Fibroblast of lung (primary cell): ENCODE measurements around the gene NOP14. TPM values are rescaled to one million over a fixed set of nuclear protein-coding genes. Genes with fewer than 3 reads are reported as not detected.

ENCODE experiments used
- DNase-seq, 2 donors: peaks; one replicate each; pipeline versions ENCODE4 v3.0.0 to v3.0.0-alpha.2; 2010; ENCODE audit warnings: low read depth in 2 of 2
- H2AFZ ChIP-seq: 2 replicates; pipeline ENCODE4 v1.5.1; 2012; ENCODE audit warnings: low read length, control low read depth, inconsistent platforms
- H3K27ac ChIP-seq: 2 replicates; pipeline ENCODE4 v1.5.1; 2011; ENCODE audit warnings: low read length, control low read depth; ENCODE audit not compliant: insufficient read depth
- H3K27me3 ChIP-seq: 2 replicates; pipeline ENCODE4 v1.5.1; 2011; ENCODE audit warnings: mild to moderate bottlenecking, low read length; ENCODE audit not compliant: control insufficient read depth, insufficient read depth
- H3K36me3 ChIP-seq: 2 replicates; pipeline ENCODE4 v1.5.1; 2011; ENCODE audit warnings: low read length; ENCODE audit not compliant: control insufficient read depth, insufficient read depth
- H3K4me1 ChIP-seq: 2 replicates; pipeline ENCODE4 v1.5.1; 2011; ENCODE audit warnings: low read length; ENCODE audit not compliant: control insufficient read depth, insufficient read depth; ENCODE audit errors: extremely low read depth
- H3K4me2 ChIP-seq: 2 replicates; pipeline ENCODE4 v1.5.1; 2011; ENCODE audit warnings: low read length, control low read depth; ENCODE audit not compliant: insufficient read depth; ENCODE audit errors: extremely low read depth
- H3K4me3 ChIP-seq, 4 experiments: fragments of 200-600 bp in 1 of 4; sonication (generic) in 1 of 4; replicated peaks in 1 of 4; 2 replicates each; pipeline ENCODE4 v1.5.1; 2011 to 2016; ENCODE audit warnings: low read length in 4 of 4, low read depth in 3 of 4, mild to moderate bottlenecking in 3 of 4, control low read depth in 2 of 4, inconsistent platforms in 1 of 4, mixed read lengths in 1 of 4; ENCODE audit not compliant: insufficient read depth in 1 of 4; ENCODE audit errors: control extremely low read depth in 1 of 4
- H3K79me2 ChIP-seq: 2 replicates; pipeline ENCODE4 v1.5.1; 2012; ENCODE audit warnings: mild to moderate bottlenecking, low read length, inconsistent platforms; ENCODE audit not compliant: control insufficient read depth, insufficient read depth
- H3K9ac ChIP-seq: 2 replicates; pipeline ENCODE4 v1.5.1; 2011; ENCODE audit warnings: mild to moderate bottlenecking, low read length, control low read depth; ENCODE audit not compliant: insufficient read depth
- H3K9me3 ChIP-seq: 2 replicates; pipeline ENCODE4 v1.5.1; 2012; ENCODE audit warnings: low read depth, low read length; ENCODE audit not compliant: control insufficient read depth, insufficient read depth
- H4K20me1 ChIP-seq: 2 replicates; pipeline ENCODE4 v1.5.1; 2011; ENCODE audit warnings: low read length; ENCODE audit not compliant: control insufficient read depth, insufficient read depth; ENCODE audit errors: extremely low read depth
- EZH2 ChIP-seq: IDR thresholded peaks from 2 replicates; pipeline ENCODE4 v1.5.1; 2012; ENCODE audit warnings: low read length, control low read depth, mild to moderate bottlenecking; ENCODE audit errors: missing control alignments
- polyA plus RNA-seq, 2 donors: library from polyadenylated mRNA; depleted of rRNA in 1 of 2; stranded (reverse) in 1 of 2; unstranded in 1 of 2; fragments of >200 nt; gene quantifications; 2 replicates each; pipeline ENCODE4 v1.2.1, GENCODE V29; 2011 to 2012; ENCODE audit warnings: missing spikeins in 1 of 2
- total RNA-seq: library from RNA; depleted of rRNA; stranded (reverse); fragments of >200 nt; gene quantifications from 2 replicates; pipeline ENCODE4 v1.2.1, GENCODE V29; 2014
- TF ChIP-seq, protein P1 (sequence below), 2 donors: IDR thresholded peaks in 1 of 2; conservative IDR thresholded peaks in 1 of 2; 1 replicate in 1 of 2; 2 replicates in 1 of 2; pipeline ENCODE4 v1.5.1; 2011 to 2012; ENCODE audit warnings: low read length in 2 of 2, control low read depth in 1 of 2, inconsistent platforms in 1 of 2, low read depth in 1 of 2, mild to moderate bottlenecking in 1 of 2

Gene NOP14
- total and polyA plus RNA-seq, 2 donors (not counting 1 experiment from before 2014, with no cell fraction given), result 13.1 to 16.7 TPM

DNA sequence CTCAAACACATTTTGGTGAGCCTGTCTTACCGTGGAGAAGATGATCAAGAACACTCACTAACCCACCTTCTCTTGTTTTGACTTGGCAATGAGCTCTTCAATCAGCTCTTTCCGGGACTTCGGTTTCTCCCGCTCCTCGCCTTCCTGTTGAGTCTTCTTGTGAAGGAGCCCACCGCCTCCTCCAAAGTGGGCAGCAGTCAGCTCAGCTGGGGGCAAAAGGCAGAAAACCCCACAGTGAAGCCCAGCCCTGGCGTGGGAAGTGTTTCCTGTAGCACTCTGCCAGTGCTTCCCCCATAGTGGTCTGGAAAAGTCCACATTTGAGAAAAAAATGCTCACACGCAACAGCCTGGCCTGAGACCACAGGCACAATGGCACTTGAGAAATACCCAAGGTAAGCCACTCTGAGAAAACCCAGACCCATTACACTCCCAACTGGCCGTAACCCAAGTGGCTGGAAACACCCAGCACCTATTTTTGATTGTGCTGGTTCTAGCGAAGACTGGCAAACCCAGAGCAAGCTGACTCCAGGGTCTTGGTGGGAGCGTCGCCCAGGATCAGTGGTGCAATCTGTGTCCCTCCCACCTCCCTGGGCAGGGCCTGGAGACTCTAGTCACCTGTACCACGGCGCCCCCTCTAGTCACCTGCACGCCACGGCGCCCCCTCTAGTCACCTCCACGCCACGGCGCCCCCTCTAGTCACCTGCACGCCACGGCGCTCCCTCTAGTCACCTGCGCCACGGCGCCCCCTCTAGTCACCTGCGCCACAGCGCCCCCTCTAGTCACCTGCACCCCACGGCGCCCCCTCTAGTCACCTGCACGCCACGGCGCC is 8.6 kb downstream of the NOP14 start:
- no peaks in the 10 kb centered on the region for H4K20me1 ChIP-seq
- peaks cover 28% of the 10 kb centered on the region for H3K36me3 ChIP-seq
- DNase-seq, result no peak

DNA sequence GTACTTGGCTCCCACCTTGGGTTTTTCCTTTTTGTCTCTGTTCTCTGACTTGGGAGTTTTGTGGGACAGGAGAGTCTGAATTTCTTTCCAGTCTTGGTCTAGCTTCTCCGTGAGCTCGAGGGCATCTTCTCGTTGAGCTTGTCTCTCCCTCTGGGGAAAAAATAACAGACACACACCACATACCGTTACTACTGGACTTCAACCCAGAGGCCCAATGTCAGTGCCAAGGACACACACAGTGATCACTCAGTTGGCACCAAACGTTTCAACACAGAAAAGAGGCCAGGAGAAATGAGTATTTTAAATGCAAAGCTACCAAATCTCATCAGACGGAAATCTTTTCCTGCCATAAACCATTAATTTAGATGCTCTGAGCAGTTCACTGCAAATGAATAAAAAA is 9.7 kb downstream of the NOP14 start:
- peaks cover 17% of the 10 kb centered on the region for H3K79me2 ChIP-seq
- no peak overlapping the region for H3K9ac ChIP-seq
- H3K27me3 ChIP-seq, result no peaks in the 10 kb centered on the region
- no peak overlapping the region for H3K27ac ChIP-seq
- no peaks in the 10 kb centered on the region for H3K9me3 ChIP-seq
- TF ChIP-seq, protein P1, sequence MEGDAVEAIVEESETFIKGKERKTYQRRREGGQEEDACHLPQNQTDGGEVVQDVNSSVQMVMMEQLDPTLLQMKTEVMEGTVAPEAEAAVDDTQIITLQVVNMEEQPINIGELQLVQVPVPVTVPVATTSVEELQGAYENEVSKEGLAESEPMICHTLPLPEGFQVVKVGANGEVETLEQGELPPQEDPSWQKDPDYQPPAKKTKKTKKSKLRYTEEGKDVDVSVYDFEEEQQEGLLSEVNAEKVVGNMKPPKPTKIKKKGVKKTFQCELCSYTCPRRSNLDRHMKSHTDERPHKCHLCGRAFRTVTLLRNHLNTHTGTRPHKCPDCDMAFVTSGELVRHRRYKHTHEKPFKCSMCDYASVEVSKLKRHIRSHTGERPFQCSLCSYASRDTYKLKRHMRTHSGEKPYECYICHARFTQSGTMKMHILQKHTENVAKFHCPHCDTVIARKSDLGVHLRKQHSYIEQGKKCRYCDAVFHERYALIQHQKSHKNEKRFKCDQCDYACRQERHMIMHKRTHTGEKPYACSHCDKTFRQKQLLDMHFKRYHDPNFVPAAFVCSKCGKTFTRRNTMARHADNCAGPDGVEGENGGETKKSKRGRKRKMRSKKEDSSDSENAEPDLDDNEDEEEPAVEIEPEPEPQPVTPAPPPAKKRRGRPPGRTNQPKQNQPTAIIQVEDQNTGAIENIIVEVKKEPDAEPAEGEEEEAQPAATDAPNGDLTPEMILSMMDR (conservative IDR thresholded peaks at IDR 0.05 in 1 of 2, IDR thresholded peaks at IDR 0.05 in 1 of 2; ENCODE audit: low read depth in 1 of 2, low read length in 2 of 2), result no peak
- TF ChIP-seq EZH2, result no peak
- H3K36me3 ChIP-seq, result peaks cover 29% of the 10 kb centered on the region
- no peaks in the 10 kb centered on the region for H3K4me1 ChIP-seq
- no peak for DNase-seq
- H4K20me1 ChIP-seq, result no peaks in the 10 kb centered on the region
- H3K4me3 ChIP-seq, result no peak overlapping the region
- H3K4me2 ChIP-seq, result no peak overlapping the region
- no peak overlapping the region for H2AFZ ChIP-seq

More for the DNA sequence above, 8.6 kb downstream of the NOP14 start:
- no peak overlapping the region for H3K4me3 ChIP-seq
- no peak overlapping the region for H3K4me2 ChIP-seq
- no peak overlapping the region for H3K27ac ChIP-seq
- H2AFZ ChIP-seq, result no peak overlapping the region
- TF ChIP-seq, protein P1 (conservative IDR thresholded peaks at IDR 0.05 in 1 of 2, IDR thresholded peaks at IDR 0.05 in 1 of 2; ENCODE audit: low read depth in 1 of 2, low read length in 2 of 2), result no peak
- no peak for TF ChIP-seq EZH2
- H3K4me1 ChIP-seq, result no peaks in the 10 kb centered on the region
- H3K9ac ChIP-seq, result no peak overlapping the region
- no peaks in the 10 kb centered on the region for H3K27me3 ChIP-seq
- peaks cover 25% of the 10 kb centered on the region for H3K79me2 ChIP-seq
- no peaks in the 10 kb centered on the region for H3K9me3 ChIP-seq

DNA sequence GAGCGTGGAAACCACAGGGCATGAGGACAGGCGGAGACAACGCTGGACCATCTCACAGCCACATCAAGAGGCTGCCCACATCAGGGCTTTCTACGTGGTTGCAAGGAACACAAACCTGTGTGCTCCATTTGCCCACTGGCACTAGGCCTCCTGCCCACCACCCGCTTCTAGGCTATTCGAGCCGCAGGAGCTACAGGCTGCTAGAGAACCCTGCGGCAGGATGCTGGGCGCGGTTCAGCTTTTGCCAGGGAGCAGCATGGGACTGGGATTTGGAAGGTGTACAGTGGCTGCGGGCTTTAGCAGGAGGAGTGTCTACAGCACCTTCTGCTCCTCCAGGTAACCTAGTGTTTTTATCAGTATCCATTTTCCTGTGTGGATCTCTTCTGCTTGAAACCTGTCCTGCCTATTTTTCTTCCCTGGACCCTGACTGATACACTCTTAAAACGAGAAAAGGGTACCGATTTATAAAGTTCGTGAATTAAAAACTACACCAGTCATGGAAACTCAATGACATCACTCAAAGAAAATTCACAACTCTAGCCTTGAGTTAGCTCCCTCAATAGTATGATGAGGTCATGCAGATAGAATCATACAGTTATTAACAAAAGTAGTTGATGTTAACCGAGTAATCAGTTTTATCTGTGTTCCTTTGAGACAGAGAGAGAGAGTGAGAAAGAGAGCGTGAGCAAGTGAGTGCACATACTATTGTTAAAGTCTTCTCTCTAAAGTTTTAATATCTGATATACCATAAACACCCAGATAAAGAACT is 12.8 kb downstream of the NOP14 start:
- Histone ChIP-seq H3K27ac (peak overlapping the region; percentile 20), H3K36me3 (peaks cover 30% of the 10 kb centered on the region), H3K27me3 (no peaks in the 10 kb centered on the region), H3K4me3 (no peak overlapping the region), H3K4me2 (no peak overlapping the region), H3K9ac (no peak overlapping the region), H2AFZ (no peak overlapping the region), H3K79me2 (no peaks in the 10 kb centered on the region), H3K9me3 (no peaks in the 10 kb centered on the region), H3K4me1 (no peaks in the 10 kb centered on the region), H4K20me1 (no peaks in the 10 kb centered on the region)
- TF ChIP-seq EZH2, result no peak
- TF ChIP-seq, protein P1 (conservative IDR thresholded peaks at IDR 0.05 in 1 of 2, IDR thresholded peaks at IDR 0.05 in 1 of 2; ENCODE audit: low read depth in 1 of 2, low read length in 2 of 2), result no peak
- peak in 1 of 2 donors; percentile 20 for DNase-seq
